SK-N-MC (cell line): ENCODE data around the gene LBX2.

Experiments used
- EZH2 ChIP-seq: fragments of 200-600 bp; sonication (generic); IDR thresholded peaks from one replicate; pipeline ENCODE4 v1.6.1; 2017; ENCODE audit warnings: antibody characterized with exemption
- POLR2AphosphoS5 ChIP-seq: IDR thresholded peaks from 2 replicates; pipeline ENCODE4 v1.6.1; 2012; ENCODE audit warnings: mild to moderate bottlenecking, low read depth, low read length, borderline replicate concordance

- TF ChIP-seq POLR2AphosphoS5 (no peak), EZH2 (no peak)
Measured at GRCh38 chr2:74540291-74540690, 40.9 kb upstream of the LBX2 start.
